CD4-positive, alpha-beta T cell treated with Interleukin-15 for 1 hour (primary cell): Measurements from ENCODE around the gene ZIC2.

Experiments
- DNase-seq: peaks from one replicate; pipeline ENCODE4 v3.0.0-alpha.2; 2020

ZIC2 gene

DNA sequence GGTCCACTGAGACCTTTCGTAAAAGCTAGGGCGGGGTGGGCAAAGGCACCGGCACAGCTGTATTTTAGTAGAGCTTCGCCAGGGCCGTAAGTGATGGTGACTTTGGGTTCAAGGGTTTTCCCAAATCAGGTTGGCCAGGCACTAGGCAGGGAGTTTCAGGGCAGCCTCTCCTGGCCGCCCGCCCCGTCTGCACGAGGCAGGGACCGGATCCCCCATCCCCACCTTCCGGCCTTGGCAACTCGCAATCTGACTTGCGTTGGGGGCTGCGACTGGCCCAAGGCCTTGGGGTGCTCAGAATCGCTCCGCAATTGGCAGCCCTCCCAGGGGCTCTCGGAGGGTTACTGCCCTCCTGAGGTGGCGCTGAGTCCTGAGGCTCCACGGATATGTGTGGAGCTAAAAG lies 6.0 kb upstream of the ZIC2 start:
- DNase-seq: no peak

DNA sequence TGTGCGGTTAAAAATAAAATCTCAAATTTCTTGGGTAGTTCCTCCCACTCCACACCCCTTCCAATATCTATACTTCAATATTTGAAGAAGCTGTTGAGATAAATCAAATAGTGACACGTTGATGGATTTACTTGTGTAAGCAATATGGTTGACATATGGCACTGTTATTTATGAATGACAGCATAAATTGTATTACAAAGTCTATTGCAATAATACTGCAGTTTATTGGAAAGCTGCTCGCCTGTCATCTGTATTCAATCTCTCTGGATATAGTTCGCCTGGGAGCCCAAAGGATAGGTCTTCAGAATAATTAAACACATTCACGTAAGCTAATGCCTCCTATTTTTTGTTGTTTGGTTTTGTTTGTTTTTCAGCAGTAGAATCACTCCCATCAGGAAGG lies 5.0 kb upstream of the ZIC2 start:
- DNase-seq: no peak

GRCh38 chr13:99977334-99977911 lies 4.2 kb upstream of the ZIC2 start:
- no peak for DNase-seq

- no peak for DNase-seq
Observed at GRCh38 chr13:99977912-99978798, 3.4 kb upstream of the ZIC2 start.

DNA sequence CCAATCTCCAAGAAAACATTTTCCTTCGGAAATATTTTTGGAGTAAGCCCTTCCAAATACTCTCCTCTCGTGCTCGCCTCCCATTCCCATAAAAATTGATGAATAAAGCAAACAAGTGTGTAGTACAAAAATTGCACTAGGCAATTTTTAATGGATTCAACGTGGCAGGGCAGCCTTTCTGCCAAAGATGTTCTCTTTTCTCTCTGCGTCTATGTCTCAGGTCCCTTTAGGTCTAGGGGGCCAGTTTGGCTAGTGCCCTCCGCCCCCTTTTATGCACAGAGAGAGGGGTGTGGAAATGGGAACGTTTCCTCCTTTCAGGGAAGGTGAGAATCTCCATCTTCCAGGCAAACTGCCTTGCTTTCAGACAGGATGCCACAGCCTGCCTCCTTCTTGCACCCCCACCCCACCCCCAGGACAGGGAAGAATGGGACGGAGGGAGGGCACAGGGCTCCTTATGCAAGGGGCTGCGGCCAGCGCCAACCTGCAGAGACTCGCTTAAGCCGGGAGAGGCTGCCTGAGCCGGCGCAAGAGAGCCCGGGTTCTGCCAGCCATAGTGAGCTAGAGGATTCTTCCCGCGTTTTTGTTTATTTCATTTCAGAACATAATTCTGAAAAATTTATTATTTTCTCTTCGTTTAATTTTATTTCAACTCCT lies 2.7 kb upstream of the ZIC2 start:
- no peak for DNase-seq

DNA sequence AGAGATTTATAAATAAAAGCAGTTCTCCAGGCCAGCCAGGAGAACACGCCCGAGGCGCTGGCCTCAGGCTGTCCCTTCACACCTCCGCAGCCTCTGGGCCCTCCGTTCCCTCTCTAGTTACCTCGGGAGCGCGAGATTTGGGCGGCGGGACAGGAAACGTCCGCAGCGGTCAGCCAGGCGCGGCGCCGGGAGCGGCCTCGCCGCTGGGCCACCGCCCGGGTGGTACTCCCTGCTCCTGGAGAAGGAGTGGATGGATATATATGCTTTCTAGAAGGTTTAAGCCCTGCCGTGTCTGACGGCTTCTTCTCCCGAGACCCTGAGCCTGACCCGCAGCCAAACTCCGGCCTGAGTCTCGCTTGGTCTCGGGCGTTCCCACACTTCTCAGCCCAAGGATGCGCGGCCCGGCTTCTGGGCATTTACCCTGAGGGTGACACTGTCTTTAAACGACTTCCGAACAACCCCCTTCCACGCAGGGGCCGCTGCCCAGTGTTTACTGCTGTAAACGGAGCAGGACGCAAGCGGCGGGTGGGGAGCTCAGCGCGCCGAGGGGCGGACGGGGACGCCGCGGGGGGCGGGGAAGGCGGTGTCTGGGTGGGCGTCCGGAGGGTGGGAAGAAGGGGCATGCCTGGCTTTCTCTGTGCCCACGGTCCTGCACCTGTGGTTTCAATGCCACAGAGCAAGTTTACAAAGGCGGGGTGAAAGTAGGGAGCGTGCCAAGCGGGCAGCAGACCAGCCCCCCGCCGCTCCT lies 2.0 kb upstream of the ZIC2 start:
- no peak for DNase-seq

DNA sequence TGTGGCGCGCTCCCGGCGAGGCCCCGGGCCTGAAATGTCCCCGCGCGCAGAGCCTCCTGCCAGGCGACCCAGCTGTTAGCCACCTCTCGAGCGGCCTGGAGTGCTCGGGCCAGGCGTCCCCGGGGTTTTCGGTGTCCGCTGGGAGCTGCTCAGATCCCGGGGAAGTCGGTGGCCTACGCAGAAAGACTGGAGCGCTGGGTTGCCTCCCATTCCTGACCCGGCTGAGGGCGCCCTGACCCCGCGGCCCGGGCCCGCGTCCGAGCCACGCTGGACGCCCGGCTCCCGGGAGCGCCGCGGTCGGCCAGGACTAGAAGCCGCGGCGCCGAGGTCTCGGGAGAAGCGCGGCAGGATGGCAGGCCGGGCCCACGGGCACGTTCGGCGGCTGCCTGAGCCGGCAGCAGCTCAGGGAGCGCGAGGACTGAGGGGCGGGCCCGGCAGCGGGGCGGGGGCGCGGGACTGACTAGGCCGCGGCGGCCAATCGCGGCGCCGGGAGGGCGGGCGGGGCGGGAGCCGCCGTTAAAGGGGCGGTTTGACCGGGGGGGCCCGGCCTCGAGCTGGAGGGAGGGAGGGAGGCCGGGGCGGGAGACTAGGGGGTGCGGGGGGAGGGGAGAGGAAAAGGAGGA lies 1.3 kb upstream of the ZIC2 start:
- peak; percentile 50 for DNase-seq

GRCh38 chr13:99980824-99981734 lies 505 bp upstream of the ZIC2 start:
- no peak for DNase-seq

- DNase-seq: no peak
Observed at GRCh38 chr13:99982036-99982730, 599 bp downstream of the ZIC2 start.

DNA sequence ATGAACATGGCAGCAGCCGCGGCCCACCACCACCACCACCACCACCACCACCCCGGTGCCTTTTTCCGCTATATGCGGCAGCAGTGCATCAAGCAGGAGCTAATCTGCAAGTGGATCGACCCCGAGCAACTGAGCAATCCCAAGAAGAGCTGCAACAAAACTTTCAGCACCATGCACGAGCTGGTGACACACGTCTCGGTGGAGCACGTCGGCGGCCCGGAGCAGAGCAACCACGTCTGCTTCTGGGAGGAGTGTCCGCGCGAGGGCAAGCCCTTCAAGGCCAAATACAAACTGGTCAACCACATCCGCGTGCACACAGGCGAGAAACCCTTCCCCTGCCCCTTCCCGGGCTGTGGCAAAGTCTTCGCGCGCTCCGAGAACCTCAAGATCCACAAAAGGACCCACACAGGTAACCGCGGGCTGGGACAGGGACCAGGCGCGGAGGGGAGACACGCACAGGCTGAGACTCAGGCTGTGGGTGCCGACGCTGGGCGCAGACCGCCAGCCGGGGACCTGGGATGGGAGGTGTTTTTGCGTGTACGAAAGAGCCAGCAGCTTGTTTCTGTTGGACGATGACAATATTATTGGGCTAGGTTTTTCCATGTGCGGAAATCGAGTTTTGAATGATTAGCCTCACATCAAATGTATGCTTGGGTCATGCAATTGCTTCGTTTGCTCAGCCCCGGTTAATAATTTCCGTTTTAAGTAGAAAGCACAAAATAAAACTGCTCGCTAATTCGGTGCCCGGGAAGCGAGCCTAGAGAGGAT lies 1.3 kb downstream of the ZIC2 start:
- no peak for DNase-seq

GRCh38 chr13:99983499-99984401 lies 2.2 kb downstream of the ZIC2 start:
- no peak for DNase-seq

- no peak for DNase-seq
Observed at GRCh38 chr13:99984461-99985240, 3.1 kb downstream of the ZIC2 start.

DNA sequence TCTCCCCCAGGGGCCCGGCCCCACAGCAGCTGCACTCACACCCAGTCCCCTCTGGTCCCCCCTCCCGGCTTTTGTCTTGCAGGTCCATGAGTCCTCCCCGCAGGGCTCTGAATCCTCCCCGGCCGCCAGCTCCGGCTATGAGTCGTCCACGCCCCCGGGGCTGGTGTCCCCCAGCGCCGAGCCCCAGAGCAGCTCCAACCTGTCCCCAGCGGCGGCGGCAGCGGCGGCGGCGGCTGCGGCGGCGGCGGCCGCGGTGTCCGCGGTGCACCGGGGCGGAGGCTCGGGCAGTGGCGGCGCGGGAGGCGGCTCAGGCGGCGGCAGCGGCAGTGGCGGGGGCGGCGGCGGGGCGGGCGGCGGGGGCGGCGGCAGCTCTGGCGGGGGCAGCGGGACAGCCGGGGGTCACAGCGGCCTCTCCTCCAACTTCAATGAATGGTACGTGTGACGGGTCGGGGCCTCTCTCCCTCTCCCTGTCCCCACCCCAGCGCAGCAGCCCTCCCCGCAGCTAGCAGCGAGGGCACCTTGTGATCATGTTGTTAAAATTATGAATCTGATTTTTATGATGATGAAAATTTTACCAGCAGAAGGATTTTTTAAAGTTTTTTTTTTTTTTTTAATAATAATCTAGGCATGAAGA lies 3.8 kb downstream of the ZIC2 start:
- no peak for DNase-seq

DNA sequence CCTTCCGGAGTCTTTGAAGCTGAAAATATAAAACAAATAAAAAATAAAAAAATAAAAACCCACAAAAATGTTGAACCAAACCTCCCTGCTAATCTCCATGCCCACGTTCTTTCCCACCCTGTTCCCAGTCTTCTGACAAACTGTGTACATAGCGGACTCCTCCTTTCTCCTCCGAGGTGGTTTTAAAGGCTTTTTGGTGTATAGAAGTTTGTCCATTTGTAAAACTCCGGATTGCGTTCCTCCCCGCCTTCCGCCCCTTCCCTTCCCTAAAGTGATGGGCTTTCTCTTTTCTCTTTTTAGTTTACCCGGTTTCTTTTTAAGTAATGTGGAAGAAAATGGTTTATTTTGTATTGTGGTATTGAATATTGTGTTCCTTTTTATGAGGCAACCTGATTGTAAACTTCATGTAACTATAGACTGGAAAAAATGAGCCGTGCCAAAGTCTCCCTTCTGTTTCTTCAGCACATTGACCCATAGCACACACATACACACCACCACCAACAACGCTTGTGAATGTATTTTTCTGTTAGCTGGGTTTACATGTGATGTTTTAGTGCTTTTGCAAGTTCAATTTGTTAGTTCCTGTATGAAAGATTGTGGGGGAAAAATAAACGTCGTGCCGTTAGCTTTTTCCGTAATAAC lies 4.4 kb downstream of the ZIC2 start:
- DNase-seq: no peak

DNA sequence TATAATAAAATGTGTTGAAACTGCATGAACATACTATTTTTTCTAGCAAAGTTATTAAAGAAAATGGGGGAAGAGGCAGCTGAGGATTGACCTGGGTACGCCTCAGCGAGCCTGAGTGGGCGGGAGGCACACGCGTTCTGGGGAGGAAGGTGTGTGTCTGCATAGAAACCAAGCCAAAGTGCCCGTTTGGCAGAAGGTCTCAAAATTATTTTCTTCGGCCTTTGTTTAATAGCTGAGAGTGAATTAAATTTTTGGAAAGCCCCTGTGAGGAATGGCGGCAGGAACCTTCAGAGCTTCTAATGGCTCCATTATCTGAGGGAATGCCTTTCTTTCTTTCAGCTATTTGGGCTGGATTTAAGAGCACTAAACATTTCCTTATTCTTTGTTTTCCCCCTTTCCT lies 5.2 kb downstream of the ZIC2 start:
- no peak for DNase-seq

GRCh38 chr13:99987154-99988019 lies 5.8 kb downstream of the ZIC2 start:
- no peak for DNase-seq
